SIG-M5 treated with dmso at 0.1 percent for 504 hours (cell line): Measurements from ENCODE around the gene DRD5.

Experiments
- DNase-seq: peaks from one replicate; lab custom pipeline; 2025; ENCODE audit not compliant: unreplicated experiment; lab: John Stamatoyannopoulos, UW

Gene DRD5

DNA sequence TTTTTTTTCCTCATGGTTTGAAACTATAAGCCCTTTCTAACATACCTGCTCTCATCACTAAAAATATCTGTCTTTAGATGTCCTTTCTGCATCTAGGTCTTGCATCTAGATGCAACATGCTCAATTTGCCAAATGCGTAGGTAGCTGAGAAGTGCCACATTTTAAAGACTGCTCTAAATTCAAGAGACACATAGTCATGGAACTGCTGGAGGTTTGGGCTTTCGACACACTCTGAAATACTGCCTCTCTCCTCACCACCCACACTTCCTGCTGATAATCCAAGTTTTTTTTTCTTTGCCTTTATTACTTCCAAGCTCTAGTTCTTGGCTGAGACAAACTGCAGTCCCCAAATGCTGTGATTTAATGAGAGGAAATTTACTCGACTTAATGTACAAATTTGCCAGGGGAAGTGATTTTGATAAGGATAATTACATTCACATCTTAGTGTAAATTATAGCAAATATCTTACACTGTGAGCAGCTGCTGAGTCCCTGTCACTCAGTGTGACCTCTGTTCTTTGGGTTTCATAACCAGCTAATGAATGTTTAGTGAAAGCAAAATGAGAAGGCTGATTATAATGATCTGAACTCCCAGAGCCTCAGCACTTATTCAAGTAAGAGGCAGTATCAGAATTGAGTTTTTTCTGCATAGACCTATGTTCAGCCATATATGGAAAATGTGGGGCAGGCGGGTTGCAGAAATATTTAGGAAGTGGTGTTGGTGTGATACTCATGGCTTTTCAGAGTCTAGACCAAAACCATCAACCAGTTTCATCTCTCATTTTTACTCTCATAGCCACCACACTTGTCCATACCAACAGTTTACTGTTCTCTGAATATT is 31.3 kb downstream of the DRD5 start:
- DNase-seq: no peak

DNA sequence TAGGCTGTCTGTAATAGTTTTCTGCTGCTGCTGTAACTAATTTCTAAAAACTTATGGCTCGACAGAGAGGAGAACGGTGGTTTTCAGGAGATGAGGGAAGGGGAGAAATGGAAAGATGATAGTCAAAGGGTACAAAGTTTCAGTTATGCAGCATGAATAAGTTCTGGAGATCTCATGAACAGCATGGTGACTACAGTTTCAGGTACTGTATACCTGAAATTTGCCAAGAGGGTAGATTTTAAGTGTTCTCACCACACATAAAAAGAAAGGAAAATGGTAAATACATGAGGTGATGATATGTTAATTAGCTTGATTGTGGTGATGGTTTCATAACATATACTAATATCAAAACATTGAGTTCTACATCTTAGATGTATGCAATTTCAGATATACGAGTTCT is 34.9 kb downstream of the DRD5 start:
- no peak for DNase-seq

DNA sequence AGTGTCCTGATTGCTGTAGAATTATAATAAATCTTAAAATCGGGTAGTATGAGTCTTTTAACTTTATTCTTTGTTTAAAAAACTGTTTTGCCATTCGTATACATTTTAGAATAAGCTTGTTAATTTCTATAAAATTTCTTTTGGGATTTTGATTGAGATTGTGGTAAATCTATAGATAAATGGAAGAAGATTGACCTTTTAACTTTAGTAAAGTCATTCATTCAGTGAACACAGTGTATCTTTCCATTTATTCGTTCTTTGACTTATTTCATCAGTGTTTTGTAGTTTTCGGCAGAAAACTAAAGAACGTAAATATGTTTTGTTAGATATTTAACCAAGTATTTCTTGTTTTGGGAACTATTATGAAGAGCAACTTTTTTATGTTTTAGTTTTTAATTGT is 38.9 kb downstream of the DRD5 start:
- DNase-seq: no peak

DNA sequence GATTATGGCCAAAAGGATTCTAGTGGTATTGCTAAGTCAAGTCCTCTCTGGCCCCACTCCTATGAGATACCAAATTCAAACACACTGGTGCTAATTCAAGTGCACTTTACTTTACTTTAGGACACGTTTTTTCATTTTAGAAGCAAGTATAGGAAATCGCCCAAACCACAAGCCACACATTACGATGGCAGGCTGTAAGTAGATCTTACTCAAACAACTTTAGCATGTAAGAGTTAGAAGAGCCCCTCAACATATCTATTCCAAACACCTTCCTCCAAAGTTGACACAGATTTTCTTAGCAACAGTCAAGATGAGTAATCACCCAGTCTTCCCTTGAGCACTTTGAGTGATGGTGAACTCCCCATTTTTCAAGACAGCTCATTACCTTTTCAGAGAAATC is 43.6 kb downstream of the DRD5 start:
- DNase-seq: no peak

DNA sequence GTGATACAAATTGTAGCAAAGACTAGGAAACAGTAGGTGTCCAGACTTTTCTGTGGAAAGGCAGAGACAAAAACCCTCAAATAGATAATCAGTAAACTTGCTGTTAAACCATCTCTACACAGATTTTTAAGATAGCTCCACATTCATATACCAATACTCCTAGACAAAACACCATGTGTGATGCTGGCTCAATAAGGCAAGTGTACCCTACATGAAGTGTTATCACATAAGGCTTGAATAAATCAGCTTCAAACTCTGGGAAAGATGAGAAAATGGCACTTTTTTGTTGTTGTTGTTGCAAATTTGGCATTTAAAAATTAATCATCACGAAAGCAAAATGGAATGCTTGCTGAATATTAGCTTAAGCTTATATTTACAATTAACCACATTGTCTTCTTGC is 45.1 kb downstream of the DRD5 start:
- DNase-seq: no peak

DNA sequence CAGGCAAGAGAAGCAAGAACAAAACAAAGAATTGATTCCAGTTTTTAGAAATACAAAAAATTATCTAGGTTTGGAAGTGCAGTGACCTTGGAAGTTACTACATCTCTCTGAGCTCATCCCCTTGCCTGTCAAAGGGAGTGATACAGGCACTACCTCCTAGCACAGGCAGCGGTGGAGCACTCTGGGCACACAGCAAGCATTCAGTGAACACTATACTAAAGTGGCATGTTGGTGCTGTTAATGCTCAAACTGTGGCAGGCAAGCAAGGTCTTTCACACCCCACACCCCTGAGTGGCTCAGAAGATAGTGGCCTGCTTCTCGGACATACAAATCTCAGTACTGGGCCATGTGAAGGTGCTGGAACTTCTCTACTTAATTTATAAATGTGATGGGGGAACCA is 51.2 kb downstream of the DRD5 start:
- DNase-seq: no peak

DNA sequence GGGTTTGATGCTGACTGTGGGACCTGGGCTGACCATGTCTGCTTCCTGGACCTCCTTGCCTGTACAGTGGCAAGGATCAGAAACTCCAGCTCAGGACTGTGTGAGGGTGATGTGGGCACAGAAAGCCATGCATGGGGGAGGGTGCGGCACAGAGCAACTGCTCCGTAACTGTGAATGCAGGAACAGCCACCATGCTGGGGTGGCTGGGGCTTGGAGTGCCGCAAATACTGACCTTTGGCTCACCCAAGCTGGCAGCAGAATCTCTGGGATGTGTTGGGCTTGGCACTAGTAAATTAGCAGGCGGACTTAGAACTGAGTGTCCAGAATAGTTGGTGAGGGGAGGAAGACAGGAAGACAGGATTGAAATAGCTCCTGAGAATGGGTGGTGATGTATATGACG is 52.0 kb downstream of the DRD5 start:
- DNase-seq: no peak
